IMR-90 (cell line): ENCODE results near the gene SLC22A15. TPM values are rescaled to one million over a fixed set of nuclear protein-coding genes. Genes with fewer than 3 reads are reported as not detected.

Experiments used
- ATAC-seq: fragments of 200-7000 bp; cut with Tn5 transposase; 2 replicates; pipeline ENCODE4 v1.9.1; 2020; ENCODE audit warnings: low read depth, mild to moderate bottlenecking, moderate library complexity
- BruUV-seq: library from RNA; stranded (reverse); fragments of 400-500 nt; replicated peaks from 2 replicates; lab custom pipeline; 2021; lab: Mats Ljungman, UMichigan
- CTCF ChIA-PET: fragments of 300-600 bp; formaldehyde crosslinking; extraction: SDS; loops from one replicate; lab custom pipeline; 2021; ENCODE audit warnings: antibody characterized with exemption; lab: Yijun Ruan, JAX
- POLR2A ChIA-PET: fragments of 300-600 bp; sonication (Branson Sonifier 250); formaldehyde crosslinking; loops from one replicate; lab custom pipeline; 2022; ENCODE audit warnings: antibody characterized with exemption; ENCODE audit not compliant: unreplicated experiment; lab: Charles Lee
- DNase-seq: peaks from one replicate; pipeline ENCODE4 v3.0.0; 2013
- H2AFZ ChIP-seq: replicated peaks from 2 replicates; pipeline ENCODE3; 2013; ENCODE audit warnings: low read length, mild to moderate bottlenecking; ENCODE audit not compliant: poor library complexity
- H2AK5ac ChIP-seq: 2 replicates; pipeline ENCODE4 v1.6.1; 2013; ENCODE audit warnings: low read depth, low read length, inconsistent platforms
- H2AK9ac ChIP-seq: replicated peaks from 2 replicates; pipeline ENCODE3; 2013; ENCODE audit warnings: mild to moderate bottlenecking, low read depth, low read length, moderate library complexity; ENCODE audit not compliant: poor library complexity
- H2BK120ac ChIP-seq: 2 replicates; pipeline ENCODE4 v1.6.1; 2013; ENCODE audit warnings: low read depth, low read length, inconsistent platforms
- H2BK15ac ChIP-seq: 3 replicates; pipeline ENCODE4 v1.6.1; 2013; ENCODE audit warnings: low read depth, low read length, inconsistent platforms
- H2BK20ac ChIP-seq: 2 replicates; pipeline ENCODE4 v1.6.1; 2013; ENCODE audit warnings: low read depth, mild to moderate bottlenecking, inconsistent platforms, low read length, moderate library complexity
- H2BK5ac ChIP-seq: 2 replicates; pipeline ENCODE4 v1.6.1; 2013; ENCODE audit warnings: mild to moderate bottlenecking, low read depth, low read length, inconsistent platforms; ENCODE audit not compliant: poor library complexity, severe bottlenecking
- H3K14ac ChIP-seq: replicated peaks from 2 replicates; pipeline ENCODE4 v1.6.1; 2013; ENCODE audit warnings: low read depth, low read length, inconsistent platforms
- H3K18ac ChIP-seq: 2 replicates; pipeline ENCODE4 v1.6.1; 2013; ENCODE audit warnings: low read depth, low read length, control low read depth
- H3K23ac ChIP-seq: 2 replicates; pipeline ENCODE4 v1.6.1; 2013; ENCODE audit warnings: low read depth, low read length, inconsistent platforms
- H3K27ac ChIP-seq: 2 replicates; pipeline ENCODE4 v1.5.1; 2013; ENCODE audit warnings: mild to moderate bottlenecking, control low read depth, low read length; ENCODE audit not compliant: insufficient read depth
- H3K27me3 ChIP-seq: 2 replicates; pipeline ENCODE4 v1.6.1; 2013; ENCODE audit warnings: low read length; ENCODE audit not compliant: control insufficient read depth, insufficient read depth
- H3K36me3 ChIP-seq: 2 replicates; pipeline ENCODE4 v1.6.1; 2013; ENCODE audit warnings: low read length, mixed read lengths; ENCODE audit not compliant: control insufficient read depth, insufficient read depth
- H3K4ac ChIP-seq: 2 replicates; pipeline ENCODE4 v1.6.1; 2013; ENCODE audit warnings: low read depth, low read length, inconsistent platforms
- H3K4me1 ChIP-seq: 2 replicates; pipeline ENCODE4 v1.6.1; 2013; ENCODE audit warnings: low read length, mixed read lengths; ENCODE audit not compliant: control insufficient read depth, insufficient read depth
- H3K4me2 ChIP-seq: 2 replicates; pipeline ENCODE4 v1.6.1; 2013; ENCODE audit warnings: low read depth, mild to moderate bottlenecking, control low read depth, low read length, moderate library complexity
- H3K4me3 ChIP-seq: 2 replicates; pipeline ENCODE4 v1.5.1; 2013; ENCODE audit warnings: low read depth, mild to moderate bottlenecking, control low read depth, low read length, moderate library complexity; ENCODE audit not compliant: insufficient read depth
- H3K56ac ChIP-seq: 2 replicates; pipeline ENCODE4 v1.6.1; 2013; ENCODE audit warnings: low read length, inconsistent platforms; ENCODE audit not compliant: insufficient read depth; ENCODE audit errors: extremely low read depth
- H3K79me1 ChIP-seq, 2 experiments: 2 replicates each; pipeline ENCODE4 v1.6.1; 2013; ENCODE audit warnings: low read length in 2 of 2, inconsistent platforms in 1 of 2, low read depth in 1 of 2
- H3K9ac ChIP-seq: 2 replicates; pipeline ENCODE4 v1.6.1; 2013; ENCODE audit warnings: low read depth, low read length, control low read depth
- H3K9me1 ChIP-seq: 2 replicates; pipeline ENCODE4 v1.6.1; 2013; ENCODE audit warnings: low read length, inconsistent platforms; ENCODE audit not compliant: insufficient read depth
- H3K9me3 ChIP-seq: 2 replicates; pipeline ENCODE4 v1.6.1; 2013; ENCODE audit warnings: low read length; ENCODE audit not compliant: control insufficient read depth, insufficient read depth
- H4K20me1 ChIP-seq: 2 replicates; pipeline ENCODE4 v1.6.1; 2013; ENCODE audit warnings: low read length, inconsistent platforms; ENCODE audit not compliant: insufficient read depth
- H4K5ac ChIP-seq: 2 replicates; pipeline ENCODE4 v1.6.1; 2013; ENCODE audit warnings: mild to moderate bottlenecking, low read depth, low read length, control low read depth
- H4K8ac ChIP-seq, 2 experiments: 2 replicates each; pipeline ENCODE4 v1.6.1; 2013; ENCODE audit warnings: low read depth in 2 of 2, low read length in 2 of 2, control low read depth in 1 of 2, inconsistent platforms in 1 of 2
- H4K91ac ChIP-seq: 2 replicates; pipeline ENCODE4 v1.6.1; 2013; ENCODE audit warnings: low read depth, low read length, inconsistent platforms; ENCODE audit not compliant: insufficient read depth
- CEBPB ChIP-seq: IDR thresholded peaks from 2 replicates; pipeline ENCODE4 v1.6.1; 2012; ENCODE audit warnings: low read depth, low read length, improper control_type of control experiment
- MAZ ChIP-seq: IDR thresholded peaks from 2 replicates; pipeline ENCODE4 v1.6.1; 2012; ENCODE audit warnings: low read depth, mild to moderate bottlenecking, low read length, improper control_type of control experiment, moderate library complexity, borderline replicate concordance
- RAD21 ChIP-seq: IDR thresholded peaks from 2 replicates; pipeline ENCODE4 v1.6.1; 2012; ENCODE audit warnings: low read length, improper control_type of control experiment
- WGBS, 2 experiments: methylation state at CpG; one replicate each; pipeline versions ENCODE4 v1.1.5 to v1.1.7; 2013; ENCODE audit warnings: missing lambda C conversion rate in 2 of 2; ENCODE audit not compliant: insufficient read length in 1 of 2; ENCODE audit errors: extremely low coverage in 2 of 2; 5-methylcytosine and 5-hydroxymethylcytosine counted together
- dilution Hi-C: fragments of 300-500 bp; cut with HindIII; formaldehyde crosslinking; loops from one replicate; pipeline ENCODE4 v1.14.3; 2018; ENCODE audit warnings: low sequenced_read_pairs; ENCODE audit not compliant: unreplicated experiment
- in situ Hi-C: fragments of 300-500 bp; cut with MboI; formaldehyde crosslinking; loops from 3 replicates; pipeline ENCODE4 v1.14.3; 2019; ENCODE audit warnings: low sequenced_read_pairs, inconsistent platforms, mixed read lengths
- intact Hi-C: fragments of 100-400 bp; cut with micrococcal nuclease; formaldehyde crosslinking; loops from 2 replicates; pipeline ENCODE4 v1.10.0; 2022
- polyA plus RNA-seq, 3 experiments: library from polyadenylated mRNA; depleted of rRNA; stranded (reverse); fragments of >200 nt; gene quantifications; 2 replicates each; pipeline ENCODE4 v1.2.3, GENCODE V29; 2012; ENCODE audit warnings: low replicate concordance in 1 of 3
- total RNA-seq: library from RNA; depleted of rRNA; stranded (reverse); fragments of >200 nt; gene quantifications from 2 replicates; pipeline ENCODE4 v1.2.3, GENCODE V29; 2012
- TF ChIP-seq, protein P1 (sequence below): fragments of 150-350 bp; IDR thresholded peaks from 2 replicates; pipeline ENCODE4 v1.6.1; 2017; ENCODE audit warnings: mild to moderate bottlenecking, antibody characterized with exemption, low read length, low read depth
- TF ChIP-seq, protein P2 (sequence below): conservative IDR thresholded peaks from 2 replicates; pipeline ENCODE4 v1.5.1; 2012; ENCODE audit warnings: mild to moderate bottlenecking, low read depth, low read length, improper control_type of control experiment

The SLC22A15 gene
- total and polyA plus RNA-seq, 2 of the 4 experiments (the other 2 are of a cell fraction), result under 0.01 to 0.02 TPM

DNA sequence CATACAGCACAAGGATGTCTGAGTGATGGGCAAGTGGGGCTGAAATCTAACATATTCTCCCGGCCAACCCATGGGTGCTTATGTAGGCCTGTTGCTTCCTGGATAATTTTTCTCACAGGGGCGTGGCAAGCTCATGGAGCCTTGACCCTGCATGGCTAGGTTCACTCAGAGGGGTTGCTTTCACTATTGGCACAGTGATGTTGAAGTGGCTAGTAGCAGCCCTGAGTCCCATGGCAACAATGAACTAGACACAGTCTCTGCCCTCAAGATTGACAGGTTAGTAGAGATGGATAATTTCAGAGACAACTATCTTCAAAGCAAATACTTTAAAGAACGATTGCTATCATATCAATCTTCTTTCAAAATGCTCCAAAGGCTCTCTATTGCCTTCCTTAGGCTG lies 128.4 kb downstream of the SLC22A15 start:
- Histone ChIP-seq H4K5ac (no peak overlapping the region), H2BK20ac (no peak overlapping the region), H2BK5ac (no peak overlapping the region), H3K4ac (no peak overlapping the region), H4K20me1 (no peaks in the 10 kb centered on the region), H3K27ac (no peak overlapping the region), H2BK15ac (no peak overlapping the region), H4K8ac (no peak overlapping the region), H3K56ac (no peak overlapping the region), H3K4me3 (no peak overlapping the region), H2BK120ac (no peak overlapping the region), H2AFZ (no peak overlapping the region), H2AK9ac (no peak overlapping the region), H2AK5ac (no peak overlapping the region), H3K36me3 (no peaks in the 10 kb centered on the region), H3K4me1 (no peaks in the 10 kb centered on the region), H3K18ac (no peak overlapping the region), H3K9me1 (no peaks in the 10 kb centered on the region), H4K91ac (no peak overlapping the region), H3K27me3 (peaks cover 3% of the 10 kb centered on the region; the same call in 1 of the 2 replicates), H3K79me1 (no peaks in the 10 kb centered on the region), H3K4me2 (no peak overlapping the region), H3K9ac (no peak overlapping the region), H3K14ac (no peak overlapping the region), H3K23ac (no peak overlapping the region), H3K9me3 (no peaks in the 10 kb centered on the region)
- CTCF ChIA-PET, result interaction anchor here (0.6 kb wide), 1 partner anchor 86 kb away, joined by 3 read pairs; no protein-coding TSS in a partner anchor
- BruUV-seq, result no TSS peak
- dilution Hi-C loops, result no loop called here
- DNase-seq, result no peak
- ATAC-seq, result no peak
- in situ Hi-C loops, result no loop called here
- no CpG with 5 or more reads among the region's 3 CpGs for WGBS, 2 experiments
- intact Hi-C loops, result no loop called here
- TF ChIP-seq CEBPB (no peak), RAD21 (no peak), MAZ (no peak)
- TF ChIP-seq, protein P1, sequence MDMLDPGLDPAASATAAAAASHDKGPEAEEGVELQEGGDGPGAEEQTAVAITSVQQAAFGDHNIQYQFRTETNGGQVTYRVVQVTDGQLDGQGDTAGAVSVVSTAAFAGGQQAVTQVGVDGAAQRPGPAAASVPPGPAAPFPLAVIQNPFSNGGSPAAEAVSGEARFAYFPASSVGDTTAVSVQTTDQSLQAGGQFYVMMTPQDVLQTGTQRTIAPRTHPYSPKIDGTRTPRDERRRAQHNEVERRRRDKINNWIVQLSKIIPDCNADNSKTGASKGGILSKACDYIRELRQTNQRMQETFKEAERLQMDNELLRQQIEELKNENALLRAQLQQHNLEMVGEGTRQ, result no peak
- TF ChIP-seq, protein P2, sequence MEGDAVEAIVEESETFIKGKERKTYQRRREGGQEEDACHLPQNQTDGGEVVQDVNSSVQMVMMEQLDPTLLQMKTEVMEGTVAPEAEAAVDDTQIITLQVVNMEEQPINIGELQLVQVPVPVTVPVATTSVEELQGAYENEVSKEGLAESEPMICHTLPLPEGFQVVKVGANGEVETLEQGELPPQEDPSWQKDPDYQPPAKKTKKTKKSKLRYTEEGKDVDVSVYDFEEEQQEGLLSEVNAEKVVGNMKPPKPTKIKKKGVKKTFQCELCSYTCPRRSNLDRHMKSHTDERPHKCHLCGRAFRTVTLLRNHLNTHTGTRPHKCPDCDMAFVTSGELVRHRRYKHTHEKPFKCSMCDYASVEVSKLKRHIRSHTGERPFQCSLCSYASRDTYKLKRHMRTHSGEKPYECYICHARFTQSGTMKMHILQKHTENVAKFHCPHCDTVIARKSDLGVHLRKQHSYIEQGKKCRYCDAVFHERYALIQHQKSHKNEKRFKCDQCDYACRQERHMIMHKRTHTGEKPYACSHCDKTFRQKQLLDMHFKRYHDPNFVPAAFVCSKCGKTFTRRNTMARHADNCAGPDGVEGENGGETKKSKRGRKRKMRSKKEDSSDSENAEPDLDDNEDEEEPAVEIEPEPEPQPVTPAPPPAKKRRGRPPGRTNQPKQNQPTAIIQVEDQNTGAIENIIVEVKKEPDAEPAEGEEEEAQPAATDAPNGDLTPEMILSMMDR, result no peak
- POLR2A ChIA-PET, result no interaction called here
